Fibroblast of the aortic adventitia (primary cell): Measurements from ENCODE around the gene TSR3. TPM values are rescaled to one million over a fixed set of nuclear protein-coding genes. Genes with fewer than 3 reads are reported as not detected.

Source experiments
- DNase-seq: peaks from one replicate; pipeline ENCODE4 v3.0.0-alpha.2; 2010; ENCODE audit warnings: low read depth
- H3K4me3 ChIP-seq: 2 replicates; pipeline ENCODE4 v1.5.1; 2011; ENCODE audit warnings: low read depth, mild to moderate bottlenecking, control low read depth, low read length, moderate library complexity
- CTCF ChIP-seq: IDR thresholded peaks from 2 replicates; pipeline ENCODE4 v1.5.1; 2011; ENCODE audit warnings: mild to moderate bottlenecking, low read length, control low read depth, inconsistent platforms; ENCODE audit not compliant: insufficient read depth
- total RNA-seq: library from RNA; depleted of rRNA; stranded (reverse); fragments of >200 nt; gene quantifications from 2 replicates; pipeline ENCODE4 v1.2.3, GENCODE V29; 2012; ENCODE audit warnings: low replicate concordance

Gene TSR3
- total RNA-seq, 1 donor: 49.3 TPM

GRCh38 chr16:1394367-1394951, 42.8 kb upstream of the TSR3 start:
- DNase-seq: no peak
- no peak for TF ChIP-seq CTCF
- no peak overlapping the region for H3K4me3 ChIP-seq

DNA sequence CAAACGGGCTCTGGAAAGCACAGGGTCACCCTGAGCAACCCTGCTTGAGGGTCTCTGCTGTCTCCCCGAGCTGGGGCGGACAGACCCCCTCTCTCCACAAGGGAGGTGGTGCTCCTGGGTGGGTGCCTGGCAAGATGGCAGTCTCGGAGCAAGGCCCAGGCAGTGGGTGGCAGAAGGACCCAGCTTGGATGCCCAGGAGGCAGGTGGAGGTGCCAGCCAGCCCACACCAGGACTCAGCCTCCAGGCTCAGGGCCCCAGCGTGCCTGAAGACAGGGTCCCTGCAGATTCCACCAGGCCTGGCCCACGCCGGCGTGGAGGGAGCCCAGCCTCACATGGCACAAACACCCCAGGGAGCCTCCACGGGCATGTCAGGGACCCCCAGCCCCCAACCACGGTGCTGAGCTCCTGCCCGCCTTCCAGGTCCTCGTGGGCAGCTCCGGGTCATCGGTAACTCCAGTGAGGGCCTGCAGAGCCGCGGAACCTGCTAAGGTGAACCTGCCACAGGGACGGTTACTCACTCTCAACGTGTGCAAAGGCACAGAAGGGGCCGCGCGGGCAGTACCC, 42.0 kb upstream of the TSR3 start:
- TF ChIP-seq CTCF: no peak
- no peak for DNase-seq
- H3K4me3 ChIP-seq: no peak overlapping the region

DNA sequence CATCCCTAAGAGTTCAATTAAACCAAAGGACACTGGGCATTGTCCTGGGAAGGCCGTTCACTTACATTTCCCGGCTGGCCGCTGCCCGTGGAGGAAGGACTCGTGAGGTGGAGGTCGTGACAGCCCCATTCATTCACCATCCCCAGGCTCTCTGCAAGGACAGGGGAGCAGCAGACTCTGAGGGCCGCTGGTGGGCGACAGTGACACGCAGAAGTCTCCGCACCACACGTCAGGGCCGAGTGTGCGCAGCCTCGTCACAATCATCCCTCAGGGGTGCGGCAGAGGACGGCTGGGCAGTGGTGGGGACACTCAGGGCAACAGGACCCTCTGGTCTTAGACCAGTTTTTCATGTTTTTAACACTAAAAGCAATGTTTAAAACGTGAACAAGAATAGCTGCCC, 41.1 kb upstream of the TSR3 start:
- no peak for TF ChIP-seq CTCF
- H3K4me3 ChIP-seq: no peak overlapping the region
- no peak for DNase-seq

GRCh38 chr16:1390239-1390779, 38.6 kb upstream of the TSR3 start:
- H3K4me3 ChIP-seq: no peak overlapping the region
- DNase-seq: no peak
- no peak for TF ChIP-seq CTCF

GRCh38 chr16:1389762-1390161, 38.1 kb upstream of the TSR3 start:
- no peak overlapping the region for H3K4me3 ChIP-seq
- no peak for DNase-seq
- no peak for TF ChIP-seq CTCF

GRCh38 chr16:1387331-1387730, 35.7 kb upstream of the TSR3 start:
- H3K4me3 ChIP-seq: no peak overlapping the region
- TF ChIP-seq CTCF: no peak
- no peak for DNase-seq

- TF ChIP-seq CTCF: no peak
- H3K4me3 ChIP-seq: no peak overlapping the region
- no peak for DNase-seq
Measured at GRCh38 chr16:1385232-1385631, 33.6 kb upstream of the TSR3 start.
